Activated naive CD8-positive, alpha-beta T cell treated with anti-CD3 and anti-CD28 coated beads for 36 hours (primary cell): ENCODE measurements around the gene LLGL2. TPM values are rescaled to one million over a fixed set of nuclear protein-coding genes. Genes with fewer than 3 reads are reported as not detected.

Experiments
- DNase-seq: peaks from one replicate; pipeline ENCODE4 v3.0.0; 2021
- H3K27ac Mint-ChIP-seq: one replicate; pipeline ENCODE4 v1.8.0; 2022; ENCODE audit warnings: mild to moderate bottlenecking, moderate library complexity, mixed read lengths
- H3K27me3 Mint-ChIP-seq: one replicate; pipeline ENCODE4 v1.8.0; 2022; ENCODE audit warnings: mild to moderate bottlenecking, mixed read lengths
- H3K36me3 Mint-ChIP-seq: one replicate; pipeline ENCODE4 v1.8.0; 2021; ENCODE audit warnings: mild to moderate bottlenecking, mixed read lengths
- H3K4me1 Mint-ChIP-seq: one replicate; pipeline ENCODE4 v1.8.0; 2021; ENCODE audit warnings: mixed read lengths
- H3K4me3 Mint-ChIP-seq: one replicate; pipeline ENCODE4 v1.8.0; 2022; ENCODE audit warnings: mild to moderate bottlenecking, moderate library complexity, mixed read lengths
- H3K9me3 Mint-ChIP-seq: one replicate; pipeline ENCODE4 v1.8.0; 2022; ENCODE audit warnings: mixed read lengths
- total RNA-seq, 2 experiments: library from RNA; stranded (reverse); gene quantifications; one replicate each; pipeline ENCODE4 v1.2.3, GENCODE V29; 2021

Gene LLGL2
- total RNA-seq, 2 experiments from 2014 or later: 4.8 to 5.0 TPM

GRCh38 chr17:75602644-75603043 lies 77.1 kb downstream of the LLGL2 start:
- DNase-seq: no peak
- H3K9me3 Mint-ChIP-seq: no peaks in the 10 kb centered on the region

GRCh38 chr17:75603123-75603522 lies 77.6 kb downstream of the LLGL2 start:
- Mint-ChIP-seq H3K4me1 (peaks cover 5% of the 10 kb centered on the region), H3K4me3 (no peak overlapping the region), H3K9me3 (no peaks in the 10 kb centered on the region), H3K27me3 (no peaks in the 10 kb centered on the region), H3K27ac (no peak overlapping the region), H3K36me3 (no peaks in the 10 kb centered on the region)
- DNase-seq: no peak

More at GRCh38 chr17:75602644-75603043, 77.1 kb downstream of the LLGL2 start:
- no peak overlapping the region for H3K4me3 Mint-ChIP-seq
- H3K27ac Mint-ChIP-seq: no peak overlapping the region
- H3K27me3 Mint-ChIP-seq: no peaks in the 10 kb centered on the region
- no peaks in the 10 kb centered on the region for H3K36me3 Mint-ChIP-seq
- peaks cover 5% of the 10 kb centered on the region for H3K4me1 Mint-ChIP-seq

GRCh38 chr17:75604034-75604695 lies 78.7 kb downstream of the LLGL2 start:
- no peak for DNase-seq
- Mint-ChIP-seq H3K27ac (no peak overlapping the region), H3K27me3 (no peaks in the 10 kb centered on the region), H3K4me3 (no peak overlapping the region), H3K4me1 (peaks cover 5% of the 10 kb centered on the region), H3K36me3 (no peaks in the 10 kb centered on the region), H3K9me3 (no peaks in the 10 kb centered on the region)

- DNase-seq: no peak
- Mint-ChIP-seq H3K27me3 (no peaks in the 10 kb centered on the region), H3K4me3 (no peak overlapping the region), H3K36me3 (no peaks in the 10 kb centered on the region), H3K4me1 (peaks cover 5% of the 10 kb centered on the region), H3K9me3 (no peaks in the 10 kb centered on the region), H3K27ac (no peak overlapping the region)
Observed at GRCh38 chr17:75605790-75606189, 80.3 kb downstream of the LLGL2 start.

GRCh38 chr17:75607086-75607485 lies 81.6 kb downstream of the LLGL2 start:
- Mint-ChIP-seq H3K36me3 (no peaks in the 10 kb centered on the region), H3K27me3 (no peaks in the 10 kb centered on the region), H3K4me3 (no peak overlapping the region), H3K9me3 (no peaks in the 10 kb centered on the region), H3K4me1 (peaks cover 5% of the 10 kb centered on the region), H3K27ac (peak overlapping the region; percentile 10)
- no peak for DNase-seq

GRCh38 chr17:75610103-75610984 lies 84.8 kb downstream of the LLGL2 start:
- no peak for DNase-seq
- Mint-ChIP-seq H3K9me3 (no peaks in the 10 kb centered on the region), H3K4me3 (no peak overlapping the region), H3K4me1 (peaks cover 5% of the 10 kb centered on the region), H3K36me3 (no peaks in the 10 kb centered on the region), H3K27me3 (no peaks in the 10 kb centered on the region), H3K27ac (no peak overlapping the region)

- H3K27me3 Mint-ChIP-seq: no peaks in the 10 kb centered on the region
- H3K4me3 Mint-ChIP-seq: no peak overlapping the region
- DNase-seq: no peak
- no peaks in the 10 kb centered on the region for H3K9me3 Mint-ChIP-seq
- H3K36me3 Mint-ChIP-seq: no peaks in the 10 kb centered on the region
- no peak overlapping the region for H3K27ac Mint-ChIP-seq
- peaks cover 3% of the 10 kb centered on the region for H3K4me1 Mint-ChIP-seq
Observed at GRCh38 chr17:75611851-75612429, 86.4 kb downstream of the LLGL2 start.

GRCh38 chr17:75612906-75613626 lies 87.6 kb downstream of the LLGL2 start:
- Mint-ChIP-seq H3K4me1 (no peaks in the 10 kb centered on the region), H3K9me3 (no peaks in the 10 kb centered on the region), H3K36me3 (no peaks in the 10 kb centered on the region), H3K4me3 (no peak overlapping the region), H3K27me3 (no peaks in the 10 kb centered on the region), H3K27ac (no peak overlapping the region)
- DNase-seq: no peak

GRCh38 chr17:75614006-75614405 lies 88.5 kb downstream of the LLGL2 start:
- no peaks in the 10 kb centered on the region for H3K9me3 Mint-ChIP-seq
- no peaks in the 10 kb centered on the region for H3K4me1 Mint-ChIP-seq
- H3K27ac Mint-ChIP-seq: no peak overlapping the region
- H3K4me3 Mint-ChIP-seq: no peak overlapping the region
- no peaks in the 10 kb centered on the region for H3K27me3 Mint-ChIP-seq
- no peaks in the 10 kb centered on the region for H3K36me3 Mint-ChIP-seq
- DNase-seq: no peak

GRCh38 chr17:75614556-75615270 lies 89.2 kb downstream of the LLGL2 start:
- no peak overlapping the region for H3K27ac Mint-ChIP-seq
- no peaks in the 10 kb centered on the region for H3K27me3 Mint-ChIP-seq
- H3K4me1 Mint-ChIP-seq: no peaks in the 10 kb centered on the region
- H3K4me3 Mint-ChIP-seq: no peak overlapping the region
- H3K9me3 Mint-ChIP-seq: no peaks in the 10 kb centered on the region
- DNase-seq: no peak
- no peaks in the 10 kb centered on the region for H3K36me3 Mint-ChIP-seq

- Mint-ChIP-seq H3K27me3 (no peaks in the 10 kb centered on the region), H3K9me3 (no peaks in the 10 kb centered on the region), H3K4me3 (no peak overlapping the region), H3K36me3 (no peaks in the 10 kb centered on the region), H3K4me1 (no peaks in the 10 kb centered on the region), H3K27ac (no peak overlapping the region)
- no peak for DNase-seq
Observed at GRCh38 chr17:75615301-75615700, 89.8 kb downstream of the LLGL2 start.

- no peaks in the 10 kb centered on the region for H3K4me1 Mint-ChIP-seq
- no peak overlapping the region for H3K4me3 Mint-ChIP-seq
- no peak overlapping the region for H3K27ac Mint-ChIP-seq
- H3K27me3 Mint-ChIP-seq: no peaks in the 10 kb centered on the region
- H3K36me3 Mint-ChIP-seq: no peaks in the 10 kb centered on the region
- H3K9me3 Mint-ChIP-seq: no peaks in the 10 kb centered on the region
- no peak for DNase-seq
Observed at GRCh38 chr17:75616521-75617122, 91.1 kb downstream of the LLGL2 start.

- no peak overlapping the region for H3K4me3 Mint-ChIP-seq
- no peaks in the 10 kb centered on the region for H3K27me3 Mint-ChIP-seq
- no peak for DNase-seq
- H3K4me1 Mint-ChIP-seq: no peaks in the 10 kb centered on the region
- no peaks in the 10 kb centered on the region for H3K36me3 Mint-ChIP-seq
- no peaks in the 10 kb centered on the region for H3K9me3 Mint-ChIP-seq
- no peak overlapping the region for H3K27ac Mint-ChIP-seq
Observed at GRCh38 chr17:75617218-75617617, 91.7 kb downstream of the LLGL2 start.

GRCh38 chr17:75617675-75618074 lies 92.2 kb downstream of the LLGL2 start:
- Mint-ChIP-seq H3K9me3 (no peaks in the 10 kb centered on the region), H3K27ac (no peak overlapping the region), H3K36me3 (no peaks in the 10 kb centered on the region), H3K27me3 (no peaks in the 10 kb centered on the region), H3K4me1 (no peaks in the 10 kb centered on the region), H3K4me3 (no peak overlapping the region)
- DNase-seq: no peak
